SK-N-SH (cell line): ENCODE measurements around the gene RAET1L. TPM values are rescaled to one million over a fixed set of nuclear protein-coding genes. Genes with fewer than 3 reads are reported as not detected.

Source experiments
- CTCF ChIA-PET: fragments of 300-600, 350-600 bp; formaldehyde crosslinking; extraction: SDS; loops from one replicate; lab custom pipeline; 2021; lab: Yijun Ruan, JAX
- POLR2A ChIA-PET: fragments of 350-600 bp; sonication (Branson Sonifier 250); formaldehyde crosslinking; extraction: SDS; loops from one replicate; lab custom pipeline; 2020; ENCODE audit warnings: antibody characterized with exemption, inconsistent platforms; lab: Yijun Ruan, JAX
- DNase-seq: peaks from one replicate; pipeline ENCODE4 v3.0.0; 2012
- H2AFZ ChIP-seq: fragments of 200-600 bp; sonication (generic); 2 replicates; pipeline ENCODE4 v1.8.1; 2016; ENCODE audit warnings: antibody characterized with exemption, mild to moderate bottlenecking, low read depth
- H3F3A ChIP-seq: fragments of 200-600 bp; sonication (generic); replicated peaks from 2 replicates; pipeline ENCODE3; 2016; ENCODE audit warnings: antibody characterized with exemption, mild to moderate bottlenecking; ENCODE audit not compliant: insufficient read depth
- H3K27ac ChIP-seq, 2 experiments: fragments of 200-500 bp in 1 of 2; fragments of 200-600 bp in 1 of 2; sonication (Bioruptor generic) in 1 of 2; sonication (generic), shearing (Covaris generic) in 1 of 2; 2 replicates each; pipeline versions ENCODE4 v1.5.1 to v1.6.1; 2014 to 2016; ENCODE audit warnings: low read depth in 2 of 2, inconsistent platforms in 1 of 2, low read length in 1 of 2, mild to moderate bottlenecking in 1 of 2, mixed read lengths in 1 of 2
- H3K27me3 ChIP-seq: fragments of 200-600 bp; sonication (generic), shearing (Covaris generic); 2 replicates; pipeline ENCODE4 v1.6.1; 2016; ENCODE audit warnings: mixed run types; ENCODE audit not compliant: insufficient read depth
- H3K36me3 ChIP-seq, 2 experiments: fragments of 200-500 bp in 1 of 2; fragments of 200-600 bp in 1 of 2; sonication (Bioruptor generic) in 1 of 2; sonication (generic) in 1 of 2; replicated peaks in 1 of 2; 2 replicates each; pipeline versions ENCODE3 to v1.5.1; 2014 to 2016; ENCODE audit warnings: low read length in 1 of 2, mild to moderate bottlenecking in 1 of 2; ENCODE audit not compliant: insufficient read depth in 2 of 2, control insufficient read depth in 1 of 2
- H3K4me1 ChIP-seq, 2 experiments: fragments of 200-500 bp in 1 of 2; fragments of 200-600 bp in 1 of 2; sonication (Bioruptor generic) in 1 of 2; sonication (generic), shearing (Covaris generic) in 1 of 2; 2 replicates each; pipeline versions ENCODE4 v1.5.1 to v1.6.1; 2014 to 2016; ENCODE audit warnings: low read depth in 1 of 2, low read length in 1 of 2, mixed run types in 1 of 2; ENCODE audit not compliant: insufficient read depth in 2 of 2, control insufficient read depth in 1 of 2
- H3K4me2 ChIP-seq: fragments of 200-600 bp; sonication (generic), shearing (Covaris generic); 2 replicates; pipeline ENCODE4 v1.6.1; 2017; ENCODE audit warnings: mixed run types
- H3K4me3 ChIP-seq, 2 experiments: fragments of 200-500 bp in 1 of 2; fragments of 200-600 bp in 1 of 2; sonication (Bioruptor generic) in 1 of 2; sonication (generic), shearing (Covaris generic) in 1 of 2; 2 replicates each; pipeline versions ENCODE4 v1.5.1 to v1.8.1; 2014 to 2016; ENCODE audit warnings: low read depth in 2 of 2, inconsistent platforms in 1 of 2, low read length in 1 of 2, mild to moderate bottlenecking in 1 of 2, mixed read lengths in 1 of 2, moderate library complexity in 1 of 2
- H3K79me2 ChIP-seq: fragments of 200-600 bp; sonication (generic); 2 replicates; pipeline ENCODE4 v1.8.1; 2017; ENCODE audit warnings: mild to moderate bottlenecking; ENCODE audit not compliant: insufficient read depth
- H3K9ac ChIP-seq: fragments of 200-600 bp; sonication (generic); 2 replicates; pipeline ENCODE4 v1.6.1; 2017; ENCODE audit warnings: mixed run types
- H3K9me2 ChIP-seq: fragments of 200-600 bp; sonication (generic); 2 replicates; pipeline ENCODE4 v1.6.1; 2017; ENCODE audit warnings: mixed run types
- H3K9me3 ChIP-seq: fragments of 200-600 bp; sonication (generic); 2 replicates; pipeline ENCODE4 v1.6.1; 2017; ENCODE audit warnings: mixed run types, mild to moderate bottlenecking, moderate library complexity
- H4K20me1 ChIP-seq: fragments of 200-600 bp; sonication (generic); 2 replicates; pipeline ENCODE4 v1.6.1; 2017; ENCODE audit warnings: mild to moderate bottlenecking, mixed run types; ENCODE audit not compliant: insufficient read depth
- GATA2 ChIP-seq: sonication (generic); formaldehyde crosslinking; IDR thresholded peaks from 2 replicates; pipeline ENCODE4 v1.5.0; 2020; ENCODE audit warnings: mild to moderate bottlenecking, missing genetic modification reagents
- JUND ChIP-seq: IDR thresholded peaks from 2 replicates; pipeline ENCODE4 v1.4.0; 2012
- NFIC ChIP-seq: IDR thresholded peaks from 2 replicates; pipeline ENCODE4 v1.4.0; 2012; ENCODE audit warnings: borderline replicate concordance
- NRF1 ChIP-seq: IDR thresholded peaks from 2 replicates; pipeline ENCODE4 v1.6.1; 2012; ENCODE audit warnings: low read depth, mild to moderate bottlenecking, low read length
- POLR2AphosphoS5 ChIP-seq: IDR thresholded peaks from 2 replicates; pipeline ENCODE4 v1.6.1; 2012; ENCODE audit warnings: low read depth, low read length
- RAD21 ChIP-seq: IDR thresholded peaks from 2 replicates; pipeline ENCODE4 v1.6.1; 2012; ENCODE audit warnings: mild to moderate bottlenecking, low read length
- RFX5 ChIP-seq: IDR thresholded peaks from 2 replicates; pipeline ENCODE4 v1.6.1; 2012; ENCODE audit warnings: mild to moderate bottlenecking, improper control_type of control experiment, low read length
- RXRA ChIP-seq: IDR thresholded peaks from 2 replicates; pipeline ENCODE4 v1.4.0; 2012; ENCODE audit warnings: low read depth, mild to moderate bottlenecking, borderline replicate concordance
- SIN3A ChIP-seq: IDR thresholded peaks from 2 replicates; pipeline ENCODE4 v1.6.1; 2012; ENCODE audit warnings: low read depth, mild to moderate bottlenecking, low read length, moderate library complexity, borderline replicate concordance
- SMC3 ChIP-seq: IDR thresholded peaks from 2 replicates; pipeline ENCODE4 v1.6.1; 2012; ENCODE audit warnings: low read depth, low read length, improper control_type of control experiment
- WGBS: methylation state at CpG from one replicate; pipeline ENCODE4 v1.1.6; 2017; ENCODE audit warnings: low lambda C conversion rate; 5-methylcytosine and 5-hydroxymethylcytosine counted together
- polyA plus RNA-seq, 3 experiments: library from polyadenylated mRNA; depleted of rRNA; stranded (reverse); fragments of >200 nt; gene quantifications; 2 replicates each; pipeline ENCODE4 v1.2.3, GENCODE V29; 2012
- TF ChIP-seq, protein P1 (sequence below): IDR thresholded peaks from 2 replicates; pipeline ENCODE4; 2012
- TF ChIP-seq, protein P2 (sequence below): IDR thresholded peaks from 2 replicates; pipeline ENCODE4 v1.4.0; 2012; ENCODE audit warnings: low read depth
- TF ChIP-seq, protein P3 (sequence below): fragments of 150-350 bp; IDR thresholded peaks from 2 replicates; pipeline ENCODE4 v1.6.1; 2017; ENCODE audit warnings: antibody characterized with exemption, low read length, low read depth, borderline replicate concordance
- TF ChIP-seq, protein P4 (sequence below): IDR thresholded peaks from 2 replicates; pipeline ENCODE4 v1.4.0; 2012; ENCODE audit warnings: low read depth, borderline replicate concordance
- TF ChIP-seq, protein P5 (sequence below): IDR thresholded peaks from 2 replicates; pipeline ENCODE4 v1.4.0; 2012; ENCODE audit warnings: low read depth, borderline replicate concordance

The RAET1L gene
- polyA plus RNA-seq, 1 of the 3 experiments (the other 2 are of a cell fraction), result not detected

DNA sequence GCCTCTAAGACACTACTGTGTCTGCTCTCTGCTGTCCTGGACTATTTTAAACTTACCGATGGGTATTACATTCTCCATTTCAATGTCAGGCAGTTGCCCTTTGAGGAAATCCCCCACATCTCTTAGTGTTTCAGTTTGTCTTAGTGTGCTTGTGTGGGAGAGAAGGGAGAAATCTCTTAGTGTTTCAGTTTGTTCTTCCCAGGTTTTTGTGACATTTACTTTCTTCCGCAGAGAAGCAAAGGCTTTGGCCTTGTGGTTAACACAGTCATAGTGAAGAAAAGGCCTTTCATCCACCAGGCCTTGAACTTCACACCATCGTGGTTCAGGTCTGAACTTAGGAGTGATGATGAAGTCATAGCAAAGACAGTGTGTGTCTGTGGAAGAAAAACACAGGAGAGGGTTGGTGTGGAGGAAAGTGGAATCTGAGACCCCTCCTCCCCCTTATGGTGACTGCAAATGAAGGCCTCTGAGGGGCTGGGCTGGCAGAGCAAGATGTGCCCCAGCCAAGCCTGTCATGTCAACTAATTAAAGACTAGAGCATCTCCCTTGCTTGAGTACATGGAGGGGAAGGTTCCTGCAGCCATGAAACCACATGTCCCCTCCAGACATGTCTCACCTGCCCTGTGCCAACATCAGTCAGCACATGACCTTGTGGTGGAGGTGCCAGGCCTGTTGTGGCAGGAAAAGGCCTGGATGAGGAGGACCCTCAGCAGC lies 23.9 kb downstream of the RAET1L start:
- TF ChIP-seq NRF1 (no peak), RAD21 (no peak), RXRA (no peak)
- TF ChIP-seq, protein P1, sequence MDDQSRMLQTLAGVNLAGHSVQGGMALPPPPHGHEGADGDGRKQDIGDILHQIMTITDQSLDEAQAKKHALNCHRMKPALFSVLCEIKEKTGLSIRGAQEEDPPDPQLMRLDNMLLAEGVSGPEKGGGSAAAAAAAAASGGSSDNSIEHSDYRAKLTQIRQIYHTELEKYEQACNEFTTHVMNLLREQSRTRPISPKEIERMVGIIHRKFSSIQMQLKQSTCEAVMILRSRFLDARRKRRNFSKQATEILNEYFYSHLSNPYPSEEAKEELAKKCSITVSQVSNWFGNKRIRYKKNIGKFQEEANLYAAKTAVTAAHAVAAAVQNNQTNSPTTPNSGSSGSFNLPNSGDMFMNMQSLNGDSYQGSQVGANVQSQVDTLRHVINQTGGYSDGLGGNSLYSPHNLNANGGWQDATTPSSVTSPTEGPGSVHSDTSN, result no peak
- Histone ChIP-seq H2AFZ (no peak overlapping the region), H3K27ac (no peak overlapping the region), H3K9ac (no peak overlapping the region), H3K9me2 (no peaks in the 10 kb centered on the region), H3K9me3 (no peaks in the 10 kb centered on the region), H3K36me3 (no peaks in the 10 kb centered on the region), H3K79me2 (no peaks in the 10 kb centered on the region), H3F3A (no peaks in the 10 kb centered on the region), H3K4me2 (no peak overlapping the region), H3K27me3 (peaks cover 3% of the 10 kb centered on the region), H4K20me1 (no peaks in the 10 kb centered on the region), H3K4me3 (no peak overlapping the region), H3K4me1 (peaks cover 0 to 3% of the 10 kb centered on the region in 2 experiments; a peak in 1 of 4 replicates)
- DNase-seq, result no peak
- ChIA-PET POLR2A (no interaction called here), CTCF (no interaction called here)
- 58% methylated on average over 3 of the region's 3 CpGs for WGBS

DNA sequence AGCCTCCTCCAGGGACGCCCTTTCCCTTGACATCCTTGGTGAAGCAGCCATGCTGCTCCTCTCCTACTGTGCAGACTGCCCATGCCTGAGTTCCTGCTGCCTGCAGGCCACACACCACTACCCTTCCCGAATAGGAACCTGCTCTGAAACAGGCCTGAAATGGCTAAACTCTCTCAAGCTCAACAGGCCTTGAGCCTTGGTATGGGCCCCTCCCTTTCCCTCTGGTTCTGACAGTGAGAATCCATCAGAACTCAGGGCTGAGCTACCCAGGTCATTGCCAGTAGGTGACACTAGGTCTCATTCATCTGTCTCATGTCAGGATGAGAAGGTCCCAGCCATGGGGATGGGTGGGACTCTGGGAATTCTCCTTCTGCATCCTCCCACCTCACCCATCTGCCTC lies 25.7 kb downstream of the RAET1L start:
- no peak overlapping the region for H3K27ac ChIP-seq
- TF ChIP-seq, protein P2, sequence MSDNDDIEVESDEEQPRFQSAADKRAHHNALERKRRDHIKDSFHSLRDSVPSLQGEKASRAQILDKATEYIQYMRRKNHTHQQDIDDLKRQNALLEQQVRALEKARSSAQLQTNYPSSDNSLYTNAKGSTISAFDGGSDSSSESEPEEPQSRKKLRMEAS, result no peak
- TF ChIP-seq, protein P3, sequence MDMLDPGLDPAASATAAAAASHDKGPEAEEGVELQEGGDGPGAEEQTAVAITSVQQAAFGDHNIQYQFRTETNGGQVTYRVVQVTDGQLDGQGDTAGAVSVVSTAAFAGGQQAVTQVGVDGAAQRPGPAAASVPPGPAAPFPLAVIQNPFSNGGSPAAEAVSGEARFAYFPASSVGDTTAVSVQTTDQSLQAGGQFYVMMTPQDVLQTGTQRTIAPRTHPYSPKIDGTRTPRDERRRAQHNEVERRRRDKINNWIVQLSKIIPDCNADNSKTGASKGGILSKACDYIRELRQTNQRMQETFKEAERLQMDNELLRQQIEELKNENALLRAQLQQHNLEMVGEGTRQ, result no peak
- no peak for TF ChIP-seq SMC3
- no peak for TF ChIP-seq RFX5
- no peak for TF ChIP-seq GATA2 (CRISPR knock-in tag)
- TF ChIP-seq, protein P4, sequence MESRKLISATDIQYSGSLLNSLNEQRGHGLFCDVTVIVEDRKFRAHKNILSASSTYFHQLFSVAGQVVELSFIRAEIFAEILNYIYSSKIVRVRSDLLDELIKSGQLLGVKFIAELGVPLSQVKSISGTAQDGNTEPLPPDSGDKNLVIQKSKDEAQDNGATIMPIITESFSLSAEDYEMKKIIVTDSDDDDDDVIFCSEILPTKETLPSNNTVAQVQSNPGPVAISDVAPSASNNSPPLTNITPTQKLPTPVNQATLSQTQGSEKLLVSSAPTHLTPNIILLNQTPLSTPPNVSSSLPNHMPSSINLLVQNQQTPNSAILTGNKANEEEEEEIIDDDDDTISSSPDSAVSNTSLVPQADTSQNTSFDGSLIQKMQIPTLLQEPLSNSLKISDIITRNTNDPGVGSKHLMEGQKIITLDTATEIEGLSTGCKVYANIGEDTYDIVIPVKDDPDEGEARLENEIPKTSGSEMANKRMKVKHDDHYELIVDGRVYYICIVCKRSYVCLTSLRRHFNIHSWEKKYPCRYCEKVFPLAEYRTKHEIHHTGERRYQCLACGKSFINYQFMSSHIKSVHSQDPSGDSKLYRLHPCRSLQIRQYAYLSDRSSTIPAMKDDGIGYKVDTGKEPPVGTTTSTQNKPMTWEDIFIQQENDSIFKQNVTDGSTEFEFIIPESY, result no peak
- TF ChIP-seq SIN3A, result no peak
- TF ChIP-seq JUND, result no peak
- TF ChIP-seq, protein P5, sequence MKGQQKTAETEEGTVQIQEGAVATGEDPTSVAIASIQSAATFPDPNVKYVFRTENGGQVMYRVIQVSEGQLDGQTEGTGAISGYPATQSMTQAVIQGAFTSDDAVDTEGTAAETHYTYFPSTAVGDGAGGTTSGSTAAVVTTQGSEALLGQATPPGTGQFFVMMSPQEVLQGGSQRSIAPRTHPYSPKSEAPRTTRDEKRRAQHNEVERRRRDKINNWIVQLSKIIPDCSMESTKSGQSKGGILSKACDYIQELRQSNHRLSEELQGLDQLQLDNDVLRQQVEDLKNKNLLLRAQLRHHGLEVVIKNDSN, result no peak
- no peak for TF ChIP-seq NFIC
- TF ChIP-seq POLR2AphosphoS5, result no peak
- no peaks in the 10 kb centered on the region; a peak in 1 of 4 replicates for H3K4me1 ChIP-seq
- no peak for DNase-seq
- ChIA-PET CTCF (no interaction called here), POLR2A (no interaction called here)
- no peak overlapping the region for H3K4me2 ChIP-seq
- no peaks in the 10 kb centered on the region for H3K9me3 ChIP-seq
- no peaks in the 10 kb centered on the region for H3K79me2 ChIP-seq
- no peak overlapping the region for H3K9ac ChIP-seq
- no peak overlapping the region for H3K4me3 ChIP-seq
- no peaks in the 10 kb centered on the region for H3K9me2 ChIP-seq
- no peaks in the 10 kb centered on the region for H4K20me1 ChIP-seq
- no peak overlapping the region for H2AFZ ChIP-seq
- WGBS, result 19% methylated on average over 2 of the region's 2 CpGs
- H3F3A ChIP-seq, result no peaks in the 10 kb centered on the region
- peaks cover 13% of the 10 kb centered on the region for H3K27me3 ChIP-seq
- H3K36me3 ChIP-seq, result no peaks in the 10 kb centered on the region
